Left ventricle myocardium inferior (tissue), 1 donor: ENCODE data around the gene POLN. TPM values are rescaled to one million over a fixed set of nuclear protein-coding genes. Genes with fewer than 3 reads are reported as not detected.

Experiments used
- DNase-seq: peaks from one replicate; pipeline ENCODE4 v3.0.0-alpha.2; 2020
- H3K27ac ChIP-seq: fragments of 200-600 bp; replicated peaks from 2 replicates; pipeline ENCODE4 v1.8.0; 2021
- H3K27me3 ChIP-seq: fragments of 200-600 bp; 2 replicates; pipeline ENCODE4 v1.8.0; 2021; ENCODE audit warnings: low read depth
- H3K36me3 ChIP-seq: fragments of 200-600 bp; 2 replicates; pipeline ENCODE4 v1.8.0; 2021
- H3K4me1 ChIP-seq: fragments of 200-600 bp; 2 replicates; pipeline ENCODE4 v1.8.0; 2021
- H3K4me3 ChIP-seq: fragments of 200-600 bp; 2 replicates; pipeline ENCODE4 v1.8.0; 2021; ENCODE audit warnings: mild to moderate bottlenecking, moderate library complexity
- H3K9me3 ChIP-seq: fragments of 200-600 bp; replicated peaks from 2 replicates; pipeline ENCODE4 v1.8.0; 2021
- CTCF ChIP-seq: fragments of 200-600 bp; IDR thresholded peaks from 2 replicates; pipeline ENCODE4 v1.8.0; 2021; ENCODE audit warnings: antibody characterized with exemption, mild to moderate bottlenecking, borderline replicate concordance
- intact Hi-C: fragments of 100-400 bp; cut with micrococcal nuclease; formaldehyde crosslinking; loops from one replicate; pipeline ENCODE4 v1.11.0; 2022
- total RNA-seq: library from RNA; stranded (reverse); fragmentation: NEBNext Ultra II Directional; extraction: Animal tissue kit (Norgen Biotek cat#: 25700); gene quantifications from one replicate; pipeline ENCODE4 v1.2.1, GENCODE V29; 2021
- donor health status: DM: no; HTN: yes; CAD: no; lungs with severe emphysema.

POLN gene
- total RNA-seq, 1 donor from 2014 or later = 2.2 TPM

- DNase-seq = no peak
- H3K27me3 ChIP-seq = peaks cover 96% of the 10 kb centered on the region
- no peak overlapping the region for H3K4me3 ChIP-seq
- intact Hi-C loops = no loop called here
- H3K9me3 ChIP-seq = no peaks in the 10 kb centered on the region
- TF ChIP-seq CTCF = no peak
- H3K4me1 ChIP-seq = peaks cover 28% of the 10 kb centered on the region
- no peak overlapping the region for H3K27ac ChIP-seq
- H3K36me3 ChIP-seq = no peaks in the 10 kb centered on the region
These were observed 197.8 kb downstream of the POLN start for GRCh38 chr4:2044119-2044485.

- Histone ChIP-seq H3K27ac (no peak overlapping the region), H3K4me1 (peaks cover 28% of the 10 kb centered on the region), H3K36me3 (no peaks in the 10 kb centered on the region), H3K4me3 (no peak overlapping the region), H3K27me3 (peaks cover 95% of the 10 kb centered on the region), H3K9me3 (no peaks in the 10 kb centered on the region)
- DNase-seq = no peak
- intact Hi-C loops = no loop called here
- TF ChIP-seq CTCF = no peak
These were observed 198.4 kb downstream of the POLN start for GRCh38 chr4:2043396-2044118.

- DNase-seq = no peak
- no peak for TF ChIP-seq CTCF
- intact Hi-C loops = no loop called here
- Histone ChIP-seq H3K4me3 (peak overlapping the region; percentile 79), H3K27me3 (peaks cover 90% of the 10 kb centered on the region), H3K27ac (no peak overlapping the region), H3K4me1 (peaks cover 28% of the 10 kb centered on the region), H3K36me3 (no peaks in the 10 kb centered on the region), H3K9me3 (no peaks in the 10 kb centered on the region)
These were observed 198.9 kb downstream of the POLN start for GRCh38 chr4:2042947-2043395.

DNA sequence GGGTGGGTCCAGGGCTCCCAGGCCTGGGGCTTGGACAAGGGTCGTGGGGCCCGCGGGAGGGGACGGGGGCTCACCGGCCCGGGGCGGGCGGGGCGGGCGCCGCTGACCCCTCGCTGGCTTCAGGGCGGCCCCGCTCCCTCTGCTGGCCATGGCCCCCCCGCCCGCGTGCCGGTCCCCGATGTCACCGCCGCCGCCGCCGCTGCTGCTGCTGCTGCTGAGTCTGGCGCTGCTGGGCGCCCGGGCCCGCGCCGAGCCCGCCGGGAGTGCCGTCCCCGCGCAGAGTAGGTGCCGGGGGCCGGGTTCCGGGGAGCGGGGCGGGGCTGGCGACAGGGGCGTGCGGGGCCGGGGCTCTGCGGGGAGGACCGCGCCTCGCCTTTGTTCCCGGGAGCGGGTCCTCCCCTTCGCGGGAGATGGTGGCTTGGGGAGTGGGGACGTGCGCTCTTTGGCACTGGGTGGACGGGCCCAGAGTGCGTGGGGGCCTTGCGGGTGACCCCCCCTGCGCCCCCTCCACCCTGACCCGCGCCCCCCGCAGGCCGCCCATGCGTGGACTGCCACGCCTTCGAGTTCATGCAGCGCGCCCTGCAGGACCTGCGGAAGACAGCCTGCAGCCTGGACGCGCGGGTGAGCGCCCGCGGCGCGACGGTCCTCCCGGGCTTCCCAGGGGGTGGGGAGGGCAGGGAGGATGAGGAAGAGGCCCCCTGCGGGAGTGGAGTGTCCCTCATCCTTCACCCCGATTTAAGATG is 199.5 kb downstream of the POLN start:
- Histone ChIP-seq H3K36me3 (no peaks in the 10 kb centered on the region), H3K9me3 (no peaks in the 10 kb centered on the region), H3K4me3 (peak overlapping the region; percentile 79), H3K27me3 (peaks cover 84% of the 10 kb centered on the region), H3K27ac (no peak overlapping the region), H3K4me1 (peaks cover 28% of the 10 kb centered on the region)
- DNase-seq = no peak
- intact Hi-C loops = no loop called here
- no peak for TF ChIP-seq CTCF

DNA sequence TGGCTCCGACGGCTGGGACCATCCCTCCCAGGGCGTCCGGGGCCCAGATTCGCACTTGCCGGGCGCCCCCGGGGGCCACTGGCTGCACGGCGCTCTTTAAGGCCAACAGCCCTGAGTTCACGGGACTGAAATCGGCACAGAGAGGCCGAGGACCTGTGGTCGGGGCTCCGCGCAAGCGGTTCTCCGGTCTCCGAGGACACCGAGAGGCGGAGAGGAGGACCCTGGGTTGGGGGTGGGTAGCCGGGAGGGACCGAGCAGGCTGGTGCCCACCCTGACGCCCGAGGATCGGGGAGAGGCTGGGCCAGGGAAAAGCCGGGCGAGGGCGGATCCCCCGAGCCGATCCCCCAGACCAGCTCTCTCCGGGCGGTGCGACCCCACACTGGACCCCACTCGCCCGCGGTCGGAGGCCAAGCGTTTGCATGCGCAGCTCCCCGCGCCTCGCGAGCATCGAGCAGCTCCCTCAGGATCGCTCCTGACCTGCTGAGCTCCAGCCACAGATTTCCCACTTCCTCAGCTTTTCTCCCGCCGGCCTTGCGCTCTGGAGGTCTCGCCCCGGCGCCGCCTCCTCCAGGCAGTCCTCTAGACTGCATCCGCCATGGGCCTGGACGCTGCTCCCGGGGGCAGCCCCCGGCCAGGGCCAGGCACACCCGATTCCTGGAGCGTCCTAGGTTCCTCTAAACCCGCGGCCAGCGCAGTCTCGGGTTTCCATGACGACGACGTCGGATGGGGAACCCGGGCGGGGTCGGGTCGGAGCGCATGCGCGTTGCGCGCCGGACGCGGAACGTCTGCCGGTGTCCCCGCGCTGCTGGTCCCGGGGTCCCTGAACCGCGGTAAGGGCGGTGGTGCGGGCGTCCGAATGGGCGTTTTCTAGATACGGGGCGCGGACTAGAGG is 200.4 kb downstream of the POLN start:
- peak overlapping the region; percentile 79 for H3K4me3 ChIP-seq
- intact Hi-C loops = no loop called here
- H3K27ac ChIP-seq = no peak overlapping the region
- no peaks in the 10 kb centered on the region for H3K36me3 ChIP-seq
- peaks cover 81% of the 10 kb centered on the region for H3K27me3 ChIP-seq
- no peak for TF ChIP-seq CTCF
- DNase-seq = peak; percentile 84
- H3K9me3 ChIP-seq = no peaks in the 10 kb centered on the region
- peaks cover 28% of the 10 kb centered on the region for H3K4me1 ChIP-seq
